Measurements from ENCODE around the gene RPA1.

Gene RPA1

GRCh38 chr17:1946021-1946932 lies 116.5 kb downstream of the RPA1 start:
- FAIRE-seq, result no peak
- DNase-seq (ENCODE audit: insufficient read length, low spot score), result no peak
- no peak for TF ChIP-seq CTCF (IDR thresholded peaks at IDR 0.05; ENCODE audit: insufficient read depth, missing control alignments)

GRCh38 chr17:1947229-1947742 lies 117.5 kb downstream of the RPA1 start:
- no peak for TF ChIP-seq CTCF (IDR thresholded peaks at IDR 0.05; ENCODE audit: insufficient read depth, missing control alignments)
- no peak for FAIRE-seq
- no peak for DNase-seq (ENCODE audit: insufficient read length, low spot score)

GRCh38 chr17:1947743-1948516 lies 118.1 kb downstream of the RPA1 start:
- no peak for DNase-seq (ENCODE audit: insufficient read length, low spot score)
- no peak for TF ChIP-seq CTCF (IDR thresholded peaks at IDR 0.05; ENCODE audit: insufficient read depth, missing control alignments)
- FAIRE-seq, result no peak

- no peak for TF ChIP-seq CTCF (IDR thresholded peaks at IDR 0.05; ENCODE audit: insufficient read depth, missing control alignments)
- FAIRE-seq, result no peak
- DNase-seq (ENCODE audit: insufficient read length, low spot score), result no peak
Measured at GRCh38 chr17:1948517-1948825, 118.7 kb downstream of the RPA1 start.

Data from D721Med (cell line).